ENCODE data around the gene KLRC3.
A peak's percentile ranks its signal among the peaks of the same experiment; 100 is the strongest.
"Not testable (repeated sequence)": the region's sequence is repeated elsewhere in the genome, so short reads cannot be mapped to it uniquely, and the experiment has no call there.

KLRC3 gene

DNA sequence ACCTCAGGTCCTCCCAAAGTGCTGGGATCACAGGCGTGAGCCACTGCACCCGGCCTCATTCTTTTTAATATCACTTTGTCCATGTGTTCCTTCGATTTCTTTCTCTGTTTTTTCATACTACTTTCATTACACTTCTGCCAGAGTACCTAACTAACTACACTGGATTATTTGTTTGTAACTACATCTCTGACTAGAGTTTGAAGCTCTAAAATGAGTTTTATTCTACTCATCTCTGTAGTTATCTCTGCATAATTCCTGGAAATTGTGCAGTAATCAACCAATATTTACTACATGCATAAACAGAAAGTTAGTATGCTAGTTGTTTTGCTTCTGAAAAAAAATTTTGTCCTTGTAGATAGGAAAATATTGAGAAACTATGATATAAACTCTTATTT lies 45.8 kb downstream of the KLRC3 start:
- Histone ChIP-seq H3K9me2 (replicated peaks; ENCODE audit: insufficient read depth, low read length) (no peaks in the 10 kb centered on the region), H3K9ac (ENCODE audit: low read length) (no peak overlapping the region), H3K4me3 (ENCODE audit: low read length) (no peak overlapping the region), H3K4me2 (ENCODE audit: low read depth, low read length) (0 out of 2 replicates have a peak overlapping the region, but pooled peaks have one; percentile 8), H3K36me3 (replicated peaks; ENCODE audit: insufficient read depth, low read length) (no peaks in the 10 kb centered on the region), H3K79me2 (ENCODE audit: low read length) (no peaks in the 10 kb centered on the region), H3F3A (ENCODE audit: insufficient read depth, low read length) (no peaks in the 10 kb centered on the region), H3K9me3 (replicated peaks; ENCODE audit: insufficient read depth, low read length) (no peaks in the 10 kb centered on the region), H3K27me3 (replicated peaks; ENCODE audit: insufficient read depth, low read length) (peaks cover 37% of the 10 kb centered on the region), H4K20me1 (ENCODE audit: insufficient read depth, low read length) (no peaks in the 10 kb centered on the region), H3K27ac (ENCODE audit: low read length) (no peak overlapping the region), H3K4me1 (ENCODE audit: low read length) (peaks cover 9% of the 10 kb centered on the region), H2AFZ (ENCODE audit: low read length) (no peak overlapping the region)
- no peak for DNase-seq
- TF ChIP-seq EZH2 (optimal IDR thresholded peaks at IDR 0.05; ENCODE audit: low read depth, low read length) (no peak), EZH2phosphoT487 (IDR thresholded peaks at IDR 0.05; ENCODE audit: low read length) (no peak)
- TF ChIP-seq, protein P1, sequence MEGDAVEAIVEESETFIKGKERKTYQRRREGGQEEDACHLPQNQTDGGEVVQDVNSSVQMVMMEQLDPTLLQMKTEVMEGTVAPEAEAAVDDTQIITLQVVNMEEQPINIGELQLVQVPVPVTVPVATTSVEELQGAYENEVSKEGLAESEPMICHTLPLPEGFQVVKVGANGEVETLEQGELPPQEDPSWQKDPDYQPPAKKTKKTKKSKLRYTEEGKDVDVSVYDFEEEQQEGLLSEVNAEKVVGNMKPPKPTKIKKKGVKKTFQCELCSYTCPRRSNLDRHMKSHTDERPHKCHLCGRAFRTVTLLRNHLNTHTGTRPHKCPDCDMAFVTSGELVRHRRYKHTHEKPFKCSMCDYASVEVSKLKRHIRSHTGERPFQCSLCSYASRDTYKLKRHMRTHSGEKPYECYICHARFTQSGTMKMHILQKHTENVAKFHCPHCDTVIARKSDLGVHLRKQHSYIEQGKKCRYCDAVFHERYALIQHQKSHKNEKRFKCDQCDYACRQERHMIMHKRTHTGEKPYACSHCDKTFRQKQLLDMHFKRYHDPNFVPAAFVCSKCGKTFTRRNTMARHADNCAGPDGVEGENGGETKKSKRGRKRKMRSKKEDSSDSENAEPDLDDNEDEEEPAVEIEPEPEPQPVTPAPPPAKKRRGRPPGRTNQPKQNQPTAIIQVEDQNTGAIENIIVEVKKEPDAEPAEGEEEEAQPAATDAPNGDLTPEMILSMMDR (IDR thresholded peaks at IDR 0.05; ENCODE audit: low read length), result no peak

DNA sequence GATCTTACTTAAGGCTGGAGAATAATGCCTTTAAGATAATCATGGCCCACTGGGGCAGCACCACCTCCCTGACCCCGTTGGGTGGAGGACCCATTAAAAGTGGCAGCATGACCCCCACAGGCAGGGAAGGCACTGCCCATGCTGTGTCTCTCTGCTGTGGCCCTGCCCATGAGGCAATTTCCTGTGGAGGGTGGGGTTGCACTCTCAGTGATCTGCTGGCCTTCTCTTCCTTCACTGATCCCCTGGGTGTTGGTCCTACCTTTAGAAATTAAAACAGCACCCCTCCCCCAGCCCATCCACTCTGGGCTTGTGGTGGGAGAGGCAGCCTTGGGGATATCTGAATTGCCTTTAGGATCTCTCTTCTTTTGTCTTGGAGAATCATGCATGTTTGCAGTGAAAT lies 47.8 kb downstream of the KLRC3 start:
- Histone ChIP-seq H3K4me1 (ENCODE audit: low read length) (peaks cover 9% of the 10 kb centered on the region), H2AFZ (ENCODE audit: low read length) (no peak overlapping the region), H3K36me3 (replicated peaks; ENCODE audit: insufficient read depth, low read length) (no peaks in the 10 kb centered on the region), H4K20me1 (ENCODE audit: insufficient read depth, low read length) (no peaks in the 10 kb centered on the region), H3K27me3 (replicated peaks; ENCODE audit: insufficient read depth, low read length) (peaks cover 49% of the 10 kb centered on the region), H3K27ac (ENCODE audit: low read length) (no peak overlapping the region), H3F3A (ENCODE audit: insufficient read depth, low read length) (no peaks in the 10 kb centered on the region), H3K4me2 (ENCODE audit: low read depth, low read length) (no peak overlapping the region), H3K9me2 (replicated peaks; ENCODE audit: insufficient read depth, low read length) (no peaks in the 10 kb centered on the region), H3K9ac (ENCODE audit: low read length) (no peak overlapping the region), H3K9me3 (replicated peaks; ENCODE audit: insufficient read depth, low read length) (no peaks in the 10 kb centered on the region), H3K4me3 (ENCODE audit: low read length) (no peak overlapping the region), H3K79me2 (ENCODE audit: low read length) (no peaks in the 10 kb centered on the region)
- TF ChIP-seq, protein P1 (IDR thresholded peaks at IDR 0.05; ENCODE audit: low read length), result no peak
- TF ChIP-seq EZH2 (optimal IDR thresholded peaks at IDR 0.05; ENCODE audit: low read depth, low read length) (no peak), EZH2phosphoT487 (IDR thresholded peaks at IDR 0.05; ENCODE audit: low read length) (no peak)
- no peak for DNase-seq

DNA sequence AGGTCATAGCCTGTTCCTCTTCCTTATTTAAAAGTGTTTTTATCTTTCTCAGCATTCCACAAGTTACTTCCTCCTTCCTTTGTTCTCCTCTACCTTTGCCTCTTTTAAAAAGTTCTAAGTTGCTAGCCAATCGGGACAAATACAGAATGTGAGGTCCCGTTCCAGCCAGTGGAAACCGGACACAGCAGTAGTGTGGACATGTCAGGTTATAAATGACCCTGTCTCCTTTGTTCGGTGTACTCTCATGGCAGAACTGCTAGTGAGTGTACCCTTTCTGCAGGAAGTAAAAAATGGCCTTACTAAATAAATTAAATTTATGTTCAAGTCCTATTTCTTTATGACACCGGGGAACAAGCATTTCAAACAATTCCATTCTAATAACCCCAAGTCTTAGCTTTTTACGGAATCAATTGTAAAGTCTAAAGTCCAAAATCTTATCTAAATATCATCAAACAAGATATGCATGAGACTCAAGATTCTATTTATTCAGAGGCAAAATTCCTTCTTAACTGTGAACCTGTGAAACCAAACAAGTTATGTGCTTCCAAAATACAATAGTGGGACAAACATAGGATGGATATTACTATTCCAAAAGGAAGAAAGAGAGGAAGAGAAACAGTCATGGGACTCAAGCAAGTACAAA lies 48.4 kb downstream of the KLRC3 start:
- H3K27me3 ChIP-seq (replicated peaks; ENCODE audit: insufficient read depth, low read length), result peaks cover 54% of the 10 kb centered on the region
- not testable (repeated sequence) for H3K4me1 ChIP-seq (ENCODE audit: low read length); H3K36me3 ChIP-seq (replicated peaks; ENCODE audit: insufficient read depth, low read length); H3K4me3 ChIP-seq (ENCODE audit: low read length); H3K4me2 ChIP-seq (ENCODE audit: low read depth, low read length); H3K9me3 ChIP-seq (replicated peaks; ENCODE audit: insufficient read depth, low read length); H3K9me2 ChIP-seq (replicated peaks; ENCODE audit: insufficient read depth, low read length); H3F3A ChIP-seq (ENCODE audit: insufficient read depth, low read length); DNase-seq; H2AFZ ChIP-seq (ENCODE audit: low read length); H3K27ac ChIP-seq (ENCODE audit: low read length); H4K20me1 ChIP-seq (ENCODE audit: insufficient read depth, low read length); H3K9ac ChIP-seq (ENCODE audit: low read length); H3K79me2 ChIP-seq (ENCODE audit: low read length)

DNA sequence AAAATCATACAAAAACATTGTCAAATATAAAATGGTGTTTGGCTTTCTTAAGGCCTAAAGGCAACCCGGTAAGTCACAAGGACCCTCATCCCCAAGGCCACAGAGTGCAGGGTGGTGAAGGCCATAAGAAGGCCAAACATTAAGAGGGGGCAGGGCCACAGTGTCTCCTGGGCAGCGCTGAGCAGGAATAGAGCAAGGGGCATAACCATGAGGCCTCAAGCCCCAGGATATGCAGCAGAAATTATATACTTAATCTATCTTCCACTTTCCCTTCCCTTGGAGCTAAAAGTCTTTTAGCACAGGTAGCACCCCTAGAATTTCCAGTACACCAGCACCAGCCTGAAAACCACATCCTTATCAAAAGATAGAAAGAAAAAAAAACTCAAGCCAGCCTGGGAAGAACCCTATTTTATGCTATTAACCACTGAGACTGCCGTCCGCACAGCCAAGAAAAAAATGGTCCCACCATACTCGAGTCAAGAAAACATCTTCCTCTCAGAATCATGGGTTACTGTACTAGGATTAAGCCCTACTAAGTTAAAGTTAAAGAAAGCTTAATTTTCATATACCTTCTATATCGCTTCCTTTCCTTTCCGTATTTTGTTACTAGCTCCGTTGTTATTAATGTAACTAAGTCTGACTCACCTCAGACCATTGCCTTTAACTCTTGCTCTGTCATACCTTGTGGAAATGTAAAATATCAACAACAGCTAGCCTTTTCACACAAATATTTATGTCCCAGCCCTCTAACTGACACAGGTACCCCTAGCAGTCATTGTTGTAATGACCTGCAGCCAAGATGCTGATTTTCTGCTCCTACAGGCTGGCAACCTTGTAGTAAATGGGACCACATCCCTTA lies 50.6 kb downstream of the KLRC3 start:
- Histone ChIP-seq H3K27me3 (replicated peaks; ENCODE audit: insufficient read depth, low read length) (peaks cover 72% of the 10 kb centered on the region), H3K4me1 (ENCODE audit: low read length) (peaks cover 9% of the 10 kb centered on the region), H3F3A (ENCODE audit: insufficient read depth, low read length) (no peaks in the 10 kb centered on the region), H3K4me3 (ENCODE audit: low read length) (no peak overlapping the region), H3K9ac (ENCODE audit: low read length) (no peak overlapping the region), H3K36me3 (replicated peaks; ENCODE audit: insufficient read depth, low read length) (no peaks in the 10 kb centered on the region), H3K79me2 (ENCODE audit: low read length) (no peaks in the 10 kb centered on the region), H3K9me2 (replicated peaks; ENCODE audit: insufficient read depth, low read length) (no peaks in the 10 kb centered on the region), H3K27ac (ENCODE audit: low read length) (no peak overlapping the region), H3K4me2 (ENCODE audit: low read depth, low read length) (no peak overlapping the region), H4K20me1 (ENCODE audit: insufficient read depth, low read length) (no peaks in the 10 kb centered on the region), H3K9me3 (replicated peaks; ENCODE audit: insufficient read depth, low read length) (no peaks in the 10 kb centered on the region), H2AFZ (ENCODE audit: low read length) (no peak overlapping the region)
- DNase-seq, result no peak
- no peak for TF ChIP-seq EZH2 (optimal IDR thresholded peaks at IDR 0.05; ENCODE audit: low read depth, low read length)
- no peak for TF ChIP-seq EZH2phosphoT487 (IDR thresholded peaks at IDR 0.05; ENCODE audit: low read length)
- TF ChIP-seq, protein P1 (IDR thresholded peaks at IDR 0.05; ENCODE audit: low read length), result no peak
